CD4-positive, alpha-beta T cell treated with Interleukin-2 at 100 ng/mL for 4 hours (primary cell): ENCODE measurements around the gene AUH.

Source experiments
- DNase-seq: peaks from one replicate; pipeline ENCODE4 v3.0.0-alpha.2; 2020; ENCODE audit warnings: low spot score

The AUH gene

DNA sequence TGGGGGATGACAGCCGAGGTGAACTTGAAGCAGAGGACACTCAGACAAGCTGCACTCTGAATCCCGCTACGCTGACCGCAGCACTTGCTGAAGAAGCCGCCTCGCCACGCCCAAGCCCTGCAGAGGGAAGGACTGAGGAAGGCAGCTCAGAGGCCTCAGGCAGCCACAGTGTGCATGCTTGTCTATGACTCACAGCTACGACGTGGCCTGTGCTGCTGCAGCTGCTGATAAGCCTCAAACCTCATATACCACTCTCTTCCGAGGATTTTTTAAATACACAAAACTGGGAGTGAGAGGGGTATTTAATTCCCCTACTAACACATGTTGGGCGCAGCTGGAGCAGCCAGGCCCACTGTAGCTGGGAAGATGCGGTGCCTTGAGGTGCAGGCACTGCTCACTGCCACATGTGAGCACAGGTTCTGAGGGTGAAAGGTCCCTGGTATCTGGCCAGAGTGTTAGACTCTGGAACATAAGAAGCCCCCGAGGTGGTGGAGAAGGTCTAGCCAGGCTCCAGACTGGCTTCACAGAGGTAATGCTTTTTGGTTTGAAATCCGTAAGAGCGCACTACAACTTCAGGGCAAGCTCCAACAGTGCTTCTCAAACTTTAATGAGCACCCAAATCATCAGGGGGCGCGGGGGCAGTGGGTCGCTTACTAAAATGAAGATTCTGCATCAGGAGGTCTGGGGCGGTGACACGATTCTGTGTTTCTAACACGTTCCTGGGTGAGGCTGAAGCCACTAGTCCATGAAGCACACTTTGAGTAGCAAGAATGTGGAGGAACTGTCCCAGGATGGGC lies 196.8 kb downstream of the AUH start:
- DNase-seq = peak; percentile 62
